Activated naive CD4-positive, alpha-beta T cell (primary cell): ENCODE data around the gene TARM1.
"Not testable (repeated sequence)": the region's sequence is repeated elsewhere in the genome, so short reads cannot be mapped to it uniquely, and the experiment has no call there.

Experiments used
- DNase-seq, 4 experiments: peaks; one replicate each; lab custom pipeline; 2025; lab: John Stamatoyannopoulos, UW

Gene TARM1

GRCh38 chr19:54099903-54100255 is 18.7 kb upstream of the TARM1 start:
- not testable (repeated sequence) for DNase-seq

DNA sequence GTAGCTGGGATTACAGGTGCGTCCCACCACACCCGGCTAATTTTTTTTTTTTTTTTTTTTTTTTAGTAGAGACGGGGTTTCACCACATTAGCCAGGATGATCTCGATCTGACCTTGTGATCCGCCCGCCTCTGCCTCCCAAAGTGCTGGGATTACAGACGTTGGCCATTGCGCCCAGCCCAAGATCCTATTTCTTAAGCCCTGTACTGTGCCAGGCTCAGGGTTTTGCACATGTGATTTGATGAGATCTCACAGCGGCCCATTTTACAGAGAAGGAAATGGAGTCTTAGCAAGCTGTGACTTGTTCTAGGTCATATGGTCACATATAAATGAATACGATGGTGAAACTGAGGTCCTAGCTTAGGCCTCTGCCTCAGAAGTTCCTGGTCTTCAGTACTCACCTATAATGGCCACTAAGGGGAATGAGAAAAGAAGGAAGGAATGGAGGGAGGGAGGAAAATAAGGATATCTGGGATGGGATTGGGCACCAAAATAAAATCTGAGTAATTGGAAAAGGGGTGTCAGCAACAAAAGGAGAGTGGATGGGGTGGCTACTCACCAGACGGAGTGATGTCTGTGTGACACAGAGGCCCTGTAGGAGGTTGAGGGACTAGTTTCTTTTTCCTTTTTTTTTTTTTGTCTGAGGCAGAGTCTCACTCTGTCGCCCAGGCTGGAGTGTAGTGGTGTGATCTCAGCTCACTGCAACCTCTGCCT is 18.2 kb upstream of the TARM1 start:
- no peak for DNase-seq

DNA sequence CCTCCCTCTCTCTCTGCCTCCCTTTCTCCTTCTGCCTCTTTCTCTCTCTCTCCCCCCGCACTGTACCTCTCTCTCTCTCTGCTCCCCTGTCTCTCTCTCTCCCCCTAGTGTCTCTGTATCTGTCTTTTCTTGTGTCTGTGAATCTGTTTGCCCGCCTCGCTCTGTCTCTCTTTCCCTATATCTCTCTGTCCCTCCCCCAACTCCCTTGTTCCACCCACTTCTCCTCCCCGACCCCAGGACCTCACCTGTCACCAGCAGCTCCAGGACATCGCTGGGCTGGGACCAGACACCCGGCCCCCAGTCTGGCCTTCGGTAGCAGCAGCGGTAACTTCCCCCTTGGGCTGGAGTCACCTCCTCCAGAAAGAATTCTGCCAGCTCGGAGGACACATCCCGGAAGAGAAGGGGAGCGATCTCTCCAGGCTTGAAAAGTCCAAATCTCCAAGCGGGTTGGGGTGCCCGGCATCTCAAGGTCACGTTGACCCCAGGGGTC is 15.5 kb upstream of the TARM1 start:
- no peak for DNase-seq

DNA sequence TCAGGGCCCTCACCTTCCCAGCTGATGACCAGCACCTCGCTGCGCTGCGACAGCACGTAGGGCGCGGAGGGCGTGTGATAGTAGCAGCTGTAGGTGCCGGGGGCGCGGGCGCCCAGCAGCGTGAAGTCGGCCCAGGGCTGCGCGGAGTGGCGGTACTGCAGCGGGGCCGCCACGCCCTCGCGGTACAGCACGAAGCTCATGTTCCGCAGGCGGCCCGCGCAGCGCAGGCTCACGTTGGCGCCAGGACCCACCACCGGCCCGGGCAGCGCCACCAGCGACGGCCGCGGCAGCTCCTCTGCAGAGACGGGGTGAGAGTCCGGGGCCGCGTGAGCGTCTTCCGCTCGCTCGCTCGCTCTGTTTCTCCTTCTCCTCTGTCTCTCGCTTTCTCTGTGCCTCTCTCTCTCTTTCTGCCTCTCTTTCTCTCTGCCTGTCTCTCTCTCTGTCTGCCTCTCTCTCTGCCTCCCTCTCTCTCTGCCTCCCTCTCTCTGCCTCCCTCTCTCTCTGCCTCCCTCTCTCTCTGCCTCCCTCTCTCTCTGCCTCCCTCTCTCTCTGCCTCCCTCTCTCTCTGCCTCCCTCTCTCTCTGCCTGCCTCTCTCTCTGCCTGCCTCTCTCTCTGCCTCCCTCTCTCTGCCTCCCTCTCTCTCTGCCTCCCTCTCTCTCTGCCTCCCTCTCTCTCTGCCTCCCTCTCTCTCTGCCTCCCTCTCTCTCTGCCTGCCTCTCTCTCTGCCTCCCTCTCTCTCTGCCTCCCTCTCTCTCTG is 14.9 kb upstream of the TARM1 start:
- DNase-seq, result peak in 2 of 4 experiments; percentile 9 to 38

DNA sequence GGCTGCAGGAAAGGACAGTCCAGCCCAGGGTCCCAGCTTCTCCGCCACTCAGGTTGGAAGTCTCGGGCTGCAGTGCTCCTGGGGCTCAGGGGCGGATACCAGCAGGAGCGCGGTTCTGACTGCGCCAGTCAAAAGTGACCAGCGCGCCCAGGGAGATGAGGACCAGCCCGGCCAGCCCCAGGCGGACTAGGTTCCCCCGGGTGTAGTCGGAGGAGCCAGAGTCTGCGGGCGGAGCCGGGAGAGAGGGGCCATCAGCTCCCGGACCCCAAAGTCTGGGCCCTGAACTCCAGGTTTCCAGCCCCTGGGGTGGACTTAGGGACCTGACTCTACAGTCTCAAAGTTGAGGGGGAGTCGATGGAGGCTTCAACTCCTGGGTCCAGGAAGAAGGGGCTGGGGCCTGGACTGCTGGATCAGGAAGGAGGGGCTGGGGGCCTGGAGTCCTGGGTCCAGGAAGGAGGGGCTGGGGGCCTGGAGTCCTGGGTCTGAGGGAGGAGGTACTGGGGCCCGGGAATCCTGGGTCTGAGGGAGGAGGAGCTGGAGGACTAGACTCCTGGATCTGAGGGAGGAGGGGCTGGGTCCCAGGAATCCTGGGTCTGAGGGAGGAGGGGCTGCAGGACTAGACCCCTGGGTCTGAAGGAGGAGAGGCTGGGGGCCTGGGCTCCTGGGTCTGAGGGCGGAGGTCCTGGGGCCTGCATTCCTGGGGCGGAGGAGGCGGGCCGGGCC is 14.1 kb upstream of the TARM1 start:
- no peak for DNase-seq

- no peak for DNase-seq
These were observed 13.3 kb upstream of the TARM1 start for GRCh38 chr19:54094426-54095000.

GRCh38 chr19:54084410-54084809 is 3.2 kb upstream of the TARM1 start:
- DNase-seq, result no peak

- DNase-seq, result no peak
These were observed 3.8 kb downstream of the TARM1 start for GRCh38 chr19:54077334-54077733.

GRCh38 chr19:54074851-54075250 is 6.3 kb downstream of the TARM1 start:
- no peak for DNase-seq

DNA sequence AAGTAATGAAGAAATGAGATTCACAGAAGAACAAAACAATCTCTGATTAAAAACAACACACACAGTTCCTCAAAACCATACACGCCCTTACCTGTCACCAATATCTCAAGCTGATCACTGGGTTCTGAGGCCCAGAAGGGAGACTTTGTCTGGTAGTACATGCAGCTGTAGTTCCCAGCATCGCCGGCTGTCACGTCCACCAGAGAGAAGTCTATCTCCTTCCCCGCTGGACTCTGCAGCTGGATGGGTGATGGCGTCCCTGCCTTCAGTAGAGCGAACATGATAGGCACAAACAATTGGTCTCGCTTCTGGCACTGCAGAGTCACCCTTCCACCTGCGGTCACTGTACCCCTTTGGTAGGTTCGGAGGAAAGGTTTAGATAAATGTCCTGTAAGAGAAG is 7.3 kb downstream of the TARM1 start:
- no peak for DNase-seq

- DNase-seq, result no peak
These were observed 11.7 kb downstream of the TARM1 start for GRCh38 chr19:54069470-54069869.

DNA sequence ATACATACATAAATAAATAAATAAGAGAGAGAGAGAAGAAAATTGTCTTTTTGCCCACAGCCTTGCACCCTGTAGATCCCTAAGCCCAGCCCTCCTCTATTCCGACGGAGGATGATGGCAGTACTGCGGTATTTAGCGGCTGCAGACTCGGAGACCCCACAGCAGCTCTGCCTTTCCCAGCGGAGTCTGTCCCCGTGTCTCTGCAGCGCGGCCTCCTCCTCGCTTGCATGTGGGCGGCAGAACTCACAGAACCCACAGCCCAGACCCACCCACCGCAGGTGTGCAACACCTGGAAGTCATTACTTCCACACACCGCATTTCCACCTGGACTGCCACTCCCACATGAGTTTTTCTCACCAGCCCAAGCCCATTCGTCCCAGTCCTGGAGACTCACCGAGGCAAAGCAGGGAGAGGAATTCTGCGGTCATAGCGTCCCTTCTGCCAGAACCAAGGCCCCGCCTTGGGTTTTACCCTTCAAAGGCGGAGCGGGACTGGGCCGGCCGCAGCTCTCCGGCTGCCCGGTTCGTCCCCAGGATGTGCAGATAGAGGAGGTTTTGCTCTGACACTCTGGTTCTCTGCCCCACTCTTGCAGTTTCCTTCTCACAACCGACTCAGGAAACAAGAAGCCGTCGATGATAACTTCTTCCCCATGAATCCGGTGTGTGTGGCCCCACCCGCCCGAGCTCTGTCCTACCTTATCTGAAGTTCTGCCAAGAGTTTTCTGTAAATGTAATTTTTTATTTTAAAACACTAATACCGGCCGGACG is 17.6 kb downstream of the TARM1 start, which contains the start of gene VSTM1:
Gene VSTM1 (minus strand): TSS at position 548 of the 767 bp plus-strand sequence. CDS start 120 bp downstream, at position 428.
- no peak for DNase-seq

DNA sequence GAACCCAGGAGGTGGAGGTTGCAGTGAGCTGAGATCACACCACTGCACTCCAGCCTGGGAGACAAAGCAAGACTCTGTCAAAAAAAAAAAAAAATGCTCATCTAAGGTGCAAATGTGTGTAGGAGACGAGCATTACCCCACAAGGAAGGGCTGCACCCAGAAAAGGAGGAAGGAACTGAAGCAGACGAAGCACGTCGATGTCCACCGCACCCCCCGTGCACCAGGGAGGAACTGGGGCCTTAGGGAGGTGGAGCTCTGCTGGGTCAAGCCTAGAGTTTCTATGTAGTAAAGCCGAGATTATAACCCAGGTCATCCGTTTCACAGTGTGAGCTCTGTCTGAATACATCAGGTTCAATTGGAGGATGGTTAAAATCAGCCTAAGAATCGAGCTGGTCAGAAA is 18.5 kb downstream of the TARM1 start:
- DNase-seq, result no peak

DNA sequence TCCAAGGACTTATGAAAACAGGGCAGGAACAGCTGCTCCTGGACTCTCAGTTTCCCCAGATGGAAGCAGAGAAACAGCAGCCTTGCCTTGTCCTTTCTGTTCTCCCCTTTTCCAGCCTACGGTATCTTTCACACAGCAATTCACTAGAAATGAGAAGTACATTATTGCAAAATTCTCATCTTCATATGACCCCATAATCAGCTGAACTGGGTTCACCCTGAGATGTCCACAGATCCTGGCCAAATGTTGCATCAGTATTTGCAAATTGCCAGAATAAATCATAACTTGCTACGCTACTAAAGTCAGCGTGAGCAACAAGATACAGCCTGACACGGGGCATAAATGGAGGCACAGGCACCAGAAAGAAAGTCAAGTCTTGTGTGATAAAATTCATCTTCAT is 33.5 kb downstream of the TARM1 start:
- DNase-seq, result no peak

GRCh38 chr19:54045771-54046170 is 35.4 kb downstream of the TARM1 start:
- no peak for DNase-seq

DNA sequence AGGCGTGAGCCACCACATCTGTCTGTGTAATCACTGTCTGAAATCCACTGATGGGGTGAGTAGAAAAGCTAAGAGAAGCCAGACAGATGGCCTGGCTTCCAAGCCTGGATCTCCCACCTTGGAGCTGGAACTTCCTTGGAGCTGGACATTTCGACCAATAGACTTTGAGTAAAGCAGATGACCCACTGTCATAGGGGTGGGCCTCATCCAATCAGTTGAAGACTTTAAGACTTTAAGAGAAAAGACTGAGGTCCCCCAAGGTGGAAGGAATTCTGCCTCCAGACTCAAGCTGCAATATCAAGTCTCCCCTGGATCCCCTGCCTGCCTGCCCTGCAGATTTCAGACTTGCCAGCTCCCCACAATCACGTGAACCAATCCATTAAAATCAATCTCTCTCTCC is 38.2 kb downstream of the TARM1 start:
- DNase-seq, result no peak

- DNase-seq, result no peak
These were observed 39.1 kb downstream of the TARM1 start for GRCh38 chr19:54041969-54042606.

DNA sequence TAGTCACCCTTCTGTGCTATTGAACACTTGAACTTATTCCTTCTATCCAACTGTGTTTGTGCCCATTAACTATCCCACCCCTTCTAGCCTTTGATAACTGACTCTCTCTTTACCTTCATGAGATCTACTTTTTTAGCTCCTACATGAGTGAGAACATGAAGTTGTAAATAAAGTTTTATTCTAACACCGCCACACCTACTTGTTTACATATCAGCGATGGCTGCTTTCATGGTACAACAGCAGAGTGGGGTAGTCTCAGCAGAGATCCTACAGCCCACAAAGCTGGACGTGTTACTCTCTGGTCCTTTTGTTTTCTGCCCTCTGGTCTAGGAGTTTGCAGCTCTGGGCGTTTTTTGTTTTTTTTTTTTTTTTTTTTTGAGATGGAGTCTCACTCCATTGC is 41.2 kb downstream of the TARM1 start:
- DNase-seq, result no peak

DNA sequence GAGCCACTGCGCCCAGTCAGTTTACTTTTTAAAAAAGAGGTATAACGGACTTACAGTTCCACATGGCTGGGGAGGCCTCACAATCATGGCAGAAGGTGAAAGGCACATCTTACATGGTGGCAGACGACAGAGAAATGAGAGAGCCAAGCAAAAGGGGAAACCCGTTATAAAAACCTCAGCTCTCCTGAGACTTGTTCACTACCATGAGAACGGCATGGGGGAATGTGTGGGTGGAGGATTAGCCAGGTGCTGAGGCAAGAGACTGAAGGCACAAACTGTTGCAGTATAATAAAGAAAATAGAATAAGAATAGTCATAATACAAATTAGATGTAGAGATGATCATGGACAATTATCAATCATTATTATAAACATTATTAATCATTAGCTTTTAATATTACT is 44.6 kb downstream of the TARM1 start:
- DNase-seq, result not testable (repeated sequence)

DNA sequence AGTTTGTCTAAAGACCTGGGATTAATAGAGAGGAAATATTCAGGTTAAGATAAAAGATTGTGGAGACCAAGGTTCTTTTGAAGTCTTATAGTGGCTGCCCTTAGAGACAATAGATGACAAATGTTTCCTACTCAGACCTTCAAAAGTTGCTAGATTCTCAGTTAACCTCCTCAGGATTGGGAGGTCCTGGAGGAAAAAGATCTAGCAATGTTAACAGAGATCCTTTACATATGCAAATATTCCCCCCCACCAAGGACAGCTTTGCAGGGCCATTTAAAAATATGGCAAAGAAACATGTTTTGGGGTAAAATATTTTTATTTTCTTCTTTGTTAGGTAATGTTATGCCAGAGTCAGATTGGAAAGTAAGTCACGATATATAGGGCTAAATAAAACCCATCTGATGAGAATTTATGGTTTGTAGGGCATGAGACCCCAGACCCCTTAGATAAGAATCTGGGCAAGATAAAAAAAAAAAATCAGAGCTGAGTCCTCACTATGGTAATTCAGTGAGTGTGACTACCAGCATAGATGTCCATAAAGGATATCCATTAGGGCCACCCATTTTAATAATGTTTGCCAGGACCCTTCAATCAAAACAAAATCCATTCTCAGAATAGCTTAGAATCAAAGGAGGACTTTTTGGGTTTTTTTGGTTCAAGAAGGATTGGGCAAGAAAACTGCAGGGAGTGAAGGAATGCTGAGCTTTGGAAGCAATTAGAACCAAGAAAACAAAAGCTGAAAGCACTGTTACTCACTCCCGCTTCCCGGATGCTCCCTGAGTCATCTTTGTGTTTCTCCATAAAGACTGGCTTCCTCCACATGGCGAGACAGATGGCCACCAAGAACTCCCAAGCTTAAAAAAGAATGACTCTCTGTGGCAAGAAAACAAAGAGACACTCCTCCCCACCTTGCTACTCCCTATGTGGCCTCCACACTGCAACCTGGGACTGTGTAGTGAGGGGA is 45.7 kb downstream of the TARM1 start:
- DNase-seq, result no peak
